Measurements from ENCODE around the gene BARX1.
"Not testable (repeated sequence)": the region's sequence is repeated elsewhere in the genome, so short reads cannot be mapped to it uniquely, and the experiment has no call there.

BARX1 gene

GRCh38 chr9:93950619-93951601, 4.2 kb downstream of the BARX1 start:
- DNase-seq = no peak

- DNase-seq = no peak
Measured at GRCh38 chr9:93949694-93950449, 5.3 kb downstream of the BARX1 start.

GRCh38 chr9:93949073-93949693, 6.0 kb downstream of the BARX1 start:
- no peak for DNase-seq

- DNase-seq = no peak
Measured at GRCh38 chr9:93948441-93949072, 6.6 kb downstream of the BARX1 start.

GRCh38 chr9:93947409-93948070, 7.6 kb downstream of the BARX1 start:
- no peak for DNase-seq

GRCh38 chr9:93946338-93946712, 8.8 kb downstream of the BARX1 start:
- DNase-seq = no peak

GRCh38 chr9:93945400-93946337, 9.5 kb downstream of the BARX1 start:
- no peak for DNase-seq

- DNase-seq = no peak
Measured at GRCh38 chr9:93944011-93944410, 11.1 kb downstream of the BARX1 start.

GRCh38 chr9:93942161-93942560, 13.0 kb downstream of the BARX1 start:
- no peak for DNase-seq

GRCh38 chr9:93941493-93941892, 13.7 kb downstream of the BARX1 start:
- DNase-seq = no peak

GRCh38 chr9:93940951-93941350, 14.2 kb downstream of the BARX1 start:
- no peak for DNase-seq

GRCh38 chr9:93939589-93939988, 15.6 kb downstream of the BARX1 start:
- not testable (repeated sequence) for DNase-seq

- no peak for DNase-seq
Measured at GRCh38 chr9:93937193-93937592, 18.0 kb downstream of the BARX1 start.

GRCh38 chr9:93931905-93932304, 23.2 kb downstream of the BARX1 start:
- no peak for DNase-seq

GRCh38 chr9:93930070-93930469, 25.1 kb downstream of the BARX1 start:
- DNase-seq = no peak

GRCh38 chr9:93929231-93929630, 25.9 kb downstream of the BARX1 start:
- no peak for DNase-seq

- no peak for DNase-seq
Measured at GRCh38 chr9:93922535-93922934, 32.6 kb downstream of the BARX1 start.

GRCh38 chr9:93920131-93920800, 34.9 kb downstream of the BARX1 start:
- DNase-seq = no peak

- no peak for DNase-seq
Measured at GRCh38 chr9:93918061-93918460, 37.1 kb downstream of the BARX1 start.

- DNase-seq = no peak
Measured at GRCh38 chr9:93917121-93917853, 37.9 kb downstream of the BARX1 start.
